ENCODE measurements around the gene EDN2.

EDN2 gene

DNA sequence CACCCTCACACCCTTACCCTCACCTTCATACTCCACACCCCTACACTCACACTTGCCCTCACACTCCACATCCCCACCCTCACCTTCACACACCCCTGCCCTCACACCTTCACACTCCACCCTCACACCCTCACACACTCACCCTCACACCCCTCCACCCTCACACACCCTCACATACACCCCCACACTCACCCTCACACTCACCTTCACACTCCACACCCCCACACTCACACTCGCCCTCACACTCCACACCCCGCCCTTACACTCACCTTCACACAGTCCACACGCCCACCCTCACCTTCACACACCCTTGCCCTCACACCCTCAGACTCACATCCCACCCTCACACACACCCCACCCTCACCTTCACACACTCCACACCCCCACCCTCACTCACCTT lies 43.6 kb upstream of the EDN2 start:
- TF ChIP-seq POLR2AphosphoS5 (IDR thresholded peaks at IDR 0.05; ENCODE audit: low read depth, low read length), result no peak
- no peak for TF ChIP-seq SPI1 (IDR thresholded peaks at IDR 0.05; ENCODE audit: low read depth, low read length)
- TF ChIP-seq PAX5 (IDR thresholded peaks at IDR 0.05; ENCODE audit: insufficient read depth, low read length, severe bottlenecking), result no peak
- no peak for TF ChIP-seq TAF1 (IDR thresholded peaks at IDR 0.05; ENCODE audit: low read depth, low read length)
- TF ChIP-seq POLR2A (IDR thresholded peaks at IDR 0.05; ENCODE audit: low read depth, low read length), result no peak
- no peak for TF ChIP-seq POU2F2 (IDR thresholded peaks at IDR 0.05; ENCODE audit: low read depth, low read length)
- FAIRE-seq, result peak; percentile 64
- DNase-seq (ENCODE audit: insufficient read length, low spot score), result no peak

DNA sequence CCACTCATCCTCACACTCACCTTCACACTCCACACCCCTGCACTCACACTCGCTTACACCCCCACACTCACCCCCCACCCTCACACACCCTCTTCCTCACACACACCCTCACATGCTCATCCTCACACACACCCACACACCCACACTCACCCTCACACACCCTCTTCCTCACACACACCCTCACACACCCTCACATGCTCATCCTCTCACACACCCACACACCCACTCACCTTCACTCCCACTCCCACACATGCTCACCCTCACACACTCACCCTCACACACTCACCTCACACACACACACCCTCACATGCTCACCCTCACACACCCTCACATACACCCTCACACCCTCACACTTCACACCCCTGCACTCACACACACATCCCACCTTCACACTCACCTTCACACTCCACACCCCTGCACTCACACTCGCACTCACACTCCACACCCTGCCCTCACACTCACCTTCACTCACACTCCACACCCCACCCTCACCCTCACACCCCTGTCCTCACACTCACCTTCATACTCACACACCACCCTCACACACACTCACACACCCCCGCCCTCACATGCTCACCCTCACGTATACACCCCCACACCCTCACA lies 42.6 kb upstream of the EDN2 start:
- FAIRE-seq, result peak; percentile 74
- no peak for TF ChIP-seq POLR2AphosphoS5 (IDR thresholded peaks at IDR 0.05; ENCODE audit: low read depth, low read length)

GRCh38 chr1:41525891-41526587 lies 41.6 kb upstream of the EDN2 start:
- FAIRE-seq, result peak; percentile 5
- TF ChIP-seq POLR2A (IDR thresholded peaks at IDR 0.05; ENCODE audit: low read depth, low read length), result no peak
- TF ChIP-seq SPI1 (IDR thresholded peaks at IDR 0.05; ENCODE audit: low read depth, low read length), result no peak
- no peak for TF ChIP-seq POU2F2 (IDR thresholded peaks at IDR 0.05; ENCODE audit: low read depth, low read length)
- TF ChIP-seq PAX5 (IDR thresholded peaks at IDR 0.05; ENCODE audit: insufficient read depth, low read length, severe bottlenecking), result no peak
- TF ChIP-seq POLR2AphosphoS5 (IDR thresholded peaks at IDR 0.05; ENCODE audit: low read depth, low read length), result no peak
- TF ChIP-seq TAF1 (IDR thresholded peaks at IDR 0.05; ENCODE audit: low read depth, low read length), result no peak

More for the DNA sequence above, 42.6 kb upstream of the EDN2 start:
- DNase-seq (ENCODE audit: insufficient read length, low spot score), result no peak

GRCh38 chr1:41524676-41525675 lies 40.5 kb upstream of the EDN2 start:
- FAIRE-seq (no peak), DNase-seq (ENCODE audit: insufficient read length, low spot score) (no peak)
- TF ChIP-seq POU2F2 (IDR thresholded peaks at IDR 0.05; ENCODE audit: low read depth, low read length), result no peak
- no peak for TF ChIP-seq SPI1 (IDR thresholded peaks at IDR 0.05; ENCODE audit: low read depth, low read length)
- no peak for TF ChIP-seq TAF1 (IDR thresholded peaks at IDR 0.05; ENCODE audit: low read depth, low read length)
- TF ChIP-seq POLR2A (IDR thresholded peaks at IDR 0.05; ENCODE audit: low read depth, low read length), result no peak
- no peak for TF ChIP-seq PAX5 (IDR thresholded peaks at IDR 0.05; ENCODE audit: insufficient read depth, low read length, severe bottlenecking)
- no peak for TF ChIP-seq POLR2AphosphoS5 (IDR thresholded peaks at IDR 0.05; ENCODE audit: low read depth, low read length)

More at GRCh38 chr1:41525891-41526587, 41.6 kb upstream of the EDN2 start:
- DNase-seq (ENCODE audit: insufficient read length, low spot score), result no peak

DNA sequence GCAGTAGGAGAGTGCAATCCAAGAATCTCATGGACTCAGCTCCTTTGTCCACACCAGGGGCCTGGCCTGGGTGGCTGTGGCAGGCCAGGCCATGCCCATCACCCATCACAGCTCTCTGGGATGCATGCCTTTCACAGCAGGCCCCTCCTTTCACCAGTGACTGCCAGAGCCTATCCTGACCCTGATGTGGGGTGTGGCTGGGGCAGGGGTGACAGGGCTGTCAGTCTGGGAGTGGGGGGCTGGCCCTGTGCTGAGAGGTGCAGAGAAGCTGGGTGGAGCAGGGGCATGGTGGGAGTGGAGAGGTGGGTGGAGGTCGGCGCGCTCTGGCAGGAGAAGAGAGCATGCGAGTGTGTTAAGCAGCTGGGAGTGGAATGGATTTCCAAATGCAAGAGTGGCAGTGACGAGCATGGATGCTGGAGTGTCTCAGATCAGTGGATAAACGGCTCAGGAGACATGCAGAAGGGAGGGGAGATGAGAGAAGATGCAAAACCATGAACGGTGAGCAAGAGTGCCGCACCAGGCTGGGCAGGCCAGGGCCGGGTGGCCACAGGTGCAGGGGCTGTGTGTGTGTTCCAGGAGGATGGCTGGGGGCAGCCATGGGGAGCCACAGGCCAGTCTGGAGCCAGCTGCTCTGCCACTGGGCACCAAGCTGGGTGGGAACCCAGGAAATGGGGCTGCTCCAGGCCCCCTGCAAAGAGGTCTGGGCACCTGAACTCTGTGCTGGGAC lies 39.6 kb upstream of the EDN2 start:
- TF ChIP-seq TAF1 (IDR thresholded peaks at IDR 0.05; ENCODE audit: low read depth, low read length) (no peak), POLR2AphosphoS5 (IDR thresholded peaks at IDR 0.05; ENCODE audit: low read depth, low read length) (no peak), POLR2A (IDR thresholded peaks at IDR 0.05; ENCODE audit: low read depth, low read length) (no peak), POU2F2 (IDR thresholded peaks at IDR 0.05; ENCODE audit: low read depth, low read length) (no peak), PAX5 (IDR thresholded peaks at IDR 0.05; ENCODE audit: insufficient read depth, low read length, severe bottlenecking) (no peak), SPI1 (IDR thresholded peaks at IDR 0.05; ENCODE audit: low read depth, low read length) (no peak)
- DNase-seq (ENCODE audit: insufficient read length, low spot score) (no peak), FAIRE-seq (no peak)

- no peak for DNase-seq (ENCODE audit: insufficient read length, low spot score)
- TF ChIP-seq POU2F2 (IDR thresholded peaks at IDR 0.05; ENCODE audit: low read depth, low read length), result no peak
- no peak for TF ChIP-seq POLR2AphosphoS5 (IDR thresholded peaks at IDR 0.05; ENCODE audit: low read depth, low read length)
- no peak for TF ChIP-seq SPI1 (IDR thresholded peaks at IDR 0.05; ENCODE audit: low read depth, low read length)
- no peak for TF ChIP-seq POLR2A (IDR thresholded peaks at IDR 0.05; ENCODE audit: low read depth, low read length)
- no peak for TF ChIP-seq PAX5 (IDR thresholded peaks at IDR 0.05; ENCODE audit: insufficient read depth, low read length, severe bottlenecking)
- no peak for TF ChIP-seq TAF1 (IDR thresholded peaks at IDR 0.05; ENCODE audit: low read depth, low read length)
- FAIRE-seq, result no peak
Observed at GRCh38 chr1:41523071-41523470, 38.6 kb upstream of the EDN2 start.

GRCh38 chr1:41521766-41522165 lies 37.3 kb upstream of the EDN2 start:
- FAIRE-seq (no peak), DNase-seq (ENCODE audit: insufficient read length, low spot score) (no peak)
- TF ChIP-seq POLR2A (IDR thresholded peaks at IDR 0.05; ENCODE audit: low read depth, low read length), result no peak
- no peak for TF ChIP-seq PAX5 (IDR thresholded peaks at IDR 0.05; ENCODE audit: insufficient read depth, low read length, severe bottlenecking)
- no peak for TF ChIP-seq TAF1 (IDR thresholded peaks at IDR 0.05; ENCODE audit: low read depth, low read length)
- TF ChIP-seq SPI1 (IDR thresholded peaks at IDR 0.05; ENCODE audit: low read depth, low read length), result no peak
- no peak for TF ChIP-seq POLR2AphosphoS5 (IDR thresholded peaks at IDR 0.05; ENCODE audit: low read depth, low read length)
- TF ChIP-seq POU2F2 (IDR thresholded peaks at IDR 0.05; ENCODE audit: low read depth, low read length), result no peak

GRCh38 chr1:41520951-41521752 lies 36.7 kb upstream of the EDN2 start:
- DNase-seq (ENCODE audit: insufficient read length, low spot score) (no peak), FAIRE-seq (no peak)
- TF ChIP-seq POLR2AphosphoS5 (IDR thresholded peaks at IDR 0.05; ENCODE audit: low read depth, low read length) (no peak), TAF1 (IDR thresholded peaks at IDR 0.05; ENCODE audit: low read depth, low read length) (no peak), POLR2A (IDR thresholded peaks at IDR 0.05; ENCODE audit: low read depth, low read length) (no peak), SPI1 (IDR thresholded peaks at IDR 0.05; ENCODE audit: low read depth, low read length) (no peak), POU2F2 (IDR thresholded peaks at IDR 0.05; ENCODE audit: low read depth, low read length) (no peak), PAX5 (IDR thresholded peaks at IDR 0.05; ENCODE audit: insufficient read depth, low read length, severe bottlenecking) (no peak)

Data from GM12891 (cell line).